ENCODE measurements around the gene DIP2C.

The DIP2C gene

GRCh38 chr10:552679-553078, 136.8 kb downstream of the DIP2C start:
- DNase-seq (ENCODE audit: low read depth): no peak

DNA sequence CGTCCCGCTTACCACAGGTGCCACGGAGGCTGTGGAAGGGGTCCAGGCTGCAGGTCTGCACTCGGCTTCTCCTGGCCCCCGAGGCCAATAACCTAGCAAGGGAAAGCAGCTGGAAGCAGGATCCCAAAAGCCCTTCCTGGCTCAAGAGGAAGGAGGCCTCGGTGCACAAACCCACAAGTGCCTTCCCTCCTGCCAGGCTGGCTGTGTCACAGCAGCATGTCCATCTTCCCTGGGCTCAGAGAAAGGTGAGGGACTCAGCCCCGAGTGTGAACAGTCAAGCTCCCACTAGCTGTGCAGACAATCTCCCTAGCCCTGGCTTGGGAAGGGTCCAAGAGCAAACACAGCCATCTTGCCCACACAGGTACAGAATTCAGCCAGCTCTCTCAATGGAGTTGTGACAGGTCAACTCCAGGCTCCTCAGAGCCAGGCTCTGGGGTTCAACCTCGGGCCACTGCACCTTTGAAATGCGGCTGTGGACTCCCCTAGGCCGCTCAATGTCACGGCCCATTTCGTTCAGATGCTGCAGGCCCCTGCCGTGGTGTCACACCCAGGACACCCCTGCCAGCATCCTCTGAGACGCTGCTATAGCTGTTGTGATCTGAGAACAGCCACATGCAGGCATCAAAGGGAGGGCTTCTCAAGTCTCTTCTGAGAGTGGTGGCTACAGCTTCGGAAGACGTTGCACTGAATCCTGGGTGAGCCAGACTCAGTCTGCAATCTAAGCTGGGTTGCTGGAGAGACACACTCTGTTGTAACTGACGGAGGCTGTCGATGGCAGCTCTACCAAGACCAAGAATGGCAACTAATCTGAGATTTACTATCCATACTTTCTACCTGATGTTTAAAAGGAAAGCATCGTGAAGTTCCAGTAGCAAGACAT, 137.9 kb downstream of the DIP2C start:
- DNase-seq (ENCODE audit: low read depth): no peak

DNA sequence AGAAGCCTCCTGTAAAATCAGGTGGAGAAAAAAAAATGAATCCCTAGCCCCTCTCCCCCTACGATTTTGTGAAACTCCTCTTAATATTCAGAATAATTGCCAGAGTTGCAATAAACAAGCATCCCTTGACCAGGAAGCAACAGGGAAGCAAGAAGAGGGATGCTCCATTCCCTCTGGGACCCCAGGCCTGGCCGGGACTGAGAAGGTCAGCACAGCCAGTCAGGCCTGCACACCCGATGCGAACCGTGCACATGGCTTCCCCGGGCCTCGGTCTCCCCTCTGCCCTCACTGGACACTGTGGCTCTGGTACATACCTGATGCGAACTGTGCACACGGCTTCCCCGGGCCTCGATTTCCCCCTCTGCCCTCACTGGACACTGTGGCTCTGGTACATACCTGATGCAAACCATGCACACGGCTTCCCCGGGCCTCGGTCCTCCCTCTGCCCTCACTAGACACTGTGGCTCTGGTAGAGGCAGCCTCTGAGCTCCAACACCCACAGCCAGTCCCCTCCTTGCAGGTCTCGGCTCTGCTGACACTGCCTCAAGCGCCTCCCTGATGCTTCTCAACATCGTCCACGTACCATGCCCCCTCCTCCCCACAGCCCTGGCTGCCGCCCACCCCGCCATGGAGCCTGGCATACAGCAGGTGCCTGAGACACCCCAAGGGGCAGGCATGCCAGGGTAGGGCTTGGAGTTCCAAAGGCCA, 138.6 kb downstream of the DIP2C start:
- DNase-seq (ENCODE audit: low read depth): no peak

DNA sequence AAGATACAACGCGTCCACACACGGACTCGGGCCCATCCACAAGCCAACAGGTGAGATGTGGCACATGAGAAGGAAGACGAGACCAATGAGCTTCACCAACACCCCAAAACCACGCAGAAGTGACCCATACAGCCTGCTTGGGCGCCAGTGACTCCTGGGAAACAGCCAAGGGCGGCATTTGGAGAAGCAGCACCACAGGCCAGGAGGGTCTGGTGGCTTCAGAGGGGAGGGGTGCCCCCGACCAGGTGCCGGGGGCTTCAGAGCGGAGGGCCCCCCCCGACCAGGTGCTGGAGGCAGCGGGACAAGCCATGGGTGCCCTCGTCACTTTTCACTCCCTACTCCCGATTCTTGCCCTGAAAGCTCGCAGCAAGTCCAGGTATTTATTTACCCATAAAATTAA, 140.1 kb downstream of the DIP2C start:
- no peak for DNase-seq (ENCODE audit: low read depth)

DNA sequence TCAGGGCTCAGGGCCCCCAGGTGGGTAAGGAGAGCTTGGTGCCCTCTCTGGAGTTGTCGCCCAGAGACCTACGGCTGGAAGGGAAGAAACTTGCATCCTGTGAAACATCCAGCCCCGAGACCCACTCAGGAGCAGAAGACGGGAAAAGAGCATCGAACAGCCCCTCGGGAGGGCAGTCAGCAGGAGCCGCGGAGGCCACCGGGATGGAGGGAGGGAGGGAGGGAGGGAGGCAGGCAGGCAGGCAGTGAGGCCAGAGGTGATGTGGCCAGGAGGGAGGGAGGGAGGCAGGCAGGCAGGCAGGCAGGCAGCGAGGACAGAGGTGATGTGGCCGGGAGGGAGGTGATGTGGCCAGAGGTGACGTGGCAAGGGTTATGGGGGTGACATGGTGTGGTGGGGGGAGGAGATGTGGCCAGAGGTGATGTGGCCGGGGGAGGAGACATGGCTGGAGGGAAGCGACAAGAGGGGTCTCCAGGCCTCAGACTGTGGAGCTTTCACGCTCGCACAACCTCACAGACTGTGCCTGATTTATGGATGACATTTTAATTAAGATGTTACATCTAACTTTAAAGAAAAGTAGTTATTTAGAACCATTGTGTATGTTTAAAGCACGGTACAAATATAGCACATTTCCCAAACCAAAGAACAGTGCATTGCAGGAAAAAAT, 141.1 kb downstream of the DIP2C start:
- no peak for DNase-seq (ENCODE audit: low read depth)

DNA sequence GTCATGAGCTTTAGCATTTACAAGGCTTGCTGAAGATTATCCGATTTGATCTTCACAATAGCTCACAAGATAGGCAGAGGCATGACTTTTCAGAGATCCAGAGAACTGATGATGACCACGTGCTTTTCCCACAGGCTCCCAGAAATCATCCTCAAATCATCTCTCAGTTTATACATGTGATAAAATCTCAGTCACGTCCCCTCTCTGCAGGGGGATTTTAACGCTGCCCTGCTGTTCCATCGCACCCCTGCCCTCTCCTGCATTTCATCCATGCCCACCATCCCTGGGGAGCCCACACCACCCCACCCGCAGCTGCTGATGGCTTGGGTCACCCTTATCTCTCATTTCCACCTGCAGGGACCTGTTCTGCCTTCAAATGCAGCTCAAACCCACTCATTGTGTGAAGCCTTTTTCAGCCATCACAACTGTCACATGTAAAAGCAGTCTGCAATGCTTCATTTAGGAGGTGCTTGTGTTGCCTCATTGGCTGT, 141.8 kb downstream of the DIP2C start:
- no peak for DNase-seq (ENCODE audit: low read depth)

- no peak for DNase-seq (ENCODE audit: low read depth)
These were observed 142.4 kb downstream of the DIP2C start for GRCh38 chr10:546971-547590.

- no peak for DNase-seq (ENCODE audit: low read depth)
These were observed 143.0 kb downstream of the DIP2C start for GRCh38 chr10:546451-546850.

- no peak for DNase-seq (ENCODE audit: low read depth)
These were observed 145.3 kb downstream of the DIP2C start for GRCh38 chr10:543862-544822.

GRCh38 chr10:543131-543530, 146.3 kb downstream of the DIP2C start:
- DNase-seq (ENCODE audit: low read depth): no peak

DNA sequence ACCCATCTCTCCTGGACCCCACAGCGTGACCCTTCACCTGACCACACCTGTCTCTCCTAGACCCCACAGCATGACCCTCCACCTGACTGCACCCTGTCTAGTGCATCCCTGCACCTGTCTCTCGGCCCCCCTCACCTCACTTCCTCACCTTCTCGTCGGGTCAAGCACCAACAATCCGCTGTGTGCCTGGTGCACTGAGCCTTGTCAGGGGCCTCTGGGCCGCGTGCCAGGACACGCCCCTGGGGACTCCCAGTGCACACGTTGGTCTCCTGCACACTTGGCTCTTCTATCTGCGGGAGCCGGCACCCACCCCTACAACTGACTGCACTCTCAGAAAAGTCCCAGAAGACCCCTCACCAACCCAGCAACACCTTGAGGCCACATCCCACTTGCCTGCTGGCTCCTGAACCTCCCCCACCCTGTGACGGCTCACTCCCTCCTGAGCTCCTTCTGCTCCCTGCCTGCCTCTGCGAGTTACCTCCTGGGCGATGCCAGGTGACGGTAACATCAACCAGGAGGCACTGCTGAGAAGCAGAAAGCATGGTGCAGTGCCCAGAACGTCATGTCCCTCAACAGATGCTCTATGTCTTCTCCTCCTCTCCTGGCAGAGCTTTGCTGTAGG, 147.6 kb downstream of the DIP2C start:
- DNase-seq (ENCODE audit: low read depth): no peak

DNA sequence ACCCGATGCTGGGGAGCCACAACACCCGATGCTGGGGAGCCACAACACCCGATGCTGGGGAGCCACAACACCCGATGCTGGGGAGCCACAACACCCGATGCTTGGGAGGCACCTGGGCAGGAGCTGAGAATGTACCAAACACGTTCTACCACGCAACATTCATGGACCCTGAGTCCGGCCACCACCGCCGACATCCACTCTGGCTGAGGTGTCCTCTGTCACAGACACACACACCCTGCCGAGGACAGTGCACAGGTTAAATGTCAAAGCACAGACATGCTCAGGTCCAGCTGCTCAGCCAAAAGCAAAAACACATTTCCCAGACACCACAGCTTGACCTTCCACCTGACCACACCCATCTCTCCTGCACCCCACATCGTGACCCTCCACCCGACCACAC, 148.4 kb downstream of the DIP2C start:
- no peak for DNase-seq (ENCODE audit: low read depth)

- DNase-seq (ENCODE audit: low read depth): no peak
These were observed 150.6 kb downstream of the DIP2C start for GRCh38 chr10:538895-539294.

- no peak for DNase-seq (ENCODE audit: low read depth)
These were observed 152.5 kb downstream of the DIP2C start for GRCh38 chr10:536935-537334.

- DNase-seq (ENCODE audit: low read depth): no peak
These were observed 153.0 kb downstream of the DIP2C start for GRCh38 chr10:536371-536925.

GRCh38 chr10:535952-536351, 153.5 kb downstream of the DIP2C start:
- no peak for DNase-seq (ENCODE audit: low read depth)

DNA sequence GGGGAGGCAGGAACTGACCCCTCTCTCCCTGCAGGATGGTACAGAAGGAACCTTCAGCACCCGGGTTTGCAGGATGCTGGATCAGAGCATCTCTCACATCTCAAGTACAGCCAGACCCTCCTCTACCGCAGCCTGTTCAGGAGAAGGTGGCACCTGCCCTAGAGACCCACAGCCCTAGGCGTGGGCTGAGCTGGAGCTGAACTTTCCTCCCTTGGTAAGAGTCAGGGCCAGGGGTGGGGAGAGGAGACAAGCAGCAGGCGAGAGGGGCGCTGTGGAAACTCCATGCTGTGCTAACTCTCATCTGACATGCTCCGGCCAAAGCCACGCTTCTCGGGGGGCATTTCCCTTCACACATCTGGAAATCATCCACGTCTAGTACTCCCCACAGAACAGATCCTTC, 154.4 kb downstream of the DIP2C start:
- no peak for DNase-seq (ENCODE audit: low read depth)

GRCh38 chr10:534047-534566, 155.4 kb downstream of the DIP2C start:
- no peak for DNase-seq (ENCODE audit: low read depth)

GRCh38 chr10:533611-534010, 155.9 kb downstream of the DIP2C start:
- DNase-seq (ENCODE audit: low read depth): no peak

GRCh38 chr10:533186-533585, 156.3 kb downstream of the DIP2C start:
- no peak for DNase-seq (ENCODE audit: low read depth)
